Renal pelvis (tissue), 12 donors: Measurements from ENCODE around the gene CCDC154. TPM values are rescaled to one million over a fixed set of nuclear protein-coding genes. Genes with fewer than 3 reads are reported as not detected.
"Not testable (repeated sequence)": the region's sequence is repeated elsewhere in the genome, so short reads cannot be mapped to it uniquely, and the experiment has no call there.

Experiments used
- DNase-seq: peaks from one replicate; pipeline ENCODE4 v3.0.0-alpha.2; 2013
- long read RNA-seq, 16 experiments: transcript quantifications; one replicate each; lab custom pipeline, GENCODE V29; 2026
- polyA plus RNA-seq, 3 donors: library from polyadenylated mRNA; unstranded; fragments of 120-200 nt; gene quantifications; one replicate each; pipeline ENCODE4 v1.2.1, GENCODE V29; 2013; ENCODE audit not compliant: insufficient read length in 3 of 3

CCDC154 gene
- 1 to 10 TPM; 2.3 to 4.4 (median 3.9) TPM for polyA plus RNA-seq
- long read RNA-seq, donor 1, partial matches to known transcripts: 5 of 5 reads
- long read RNA-seq, donor 1, other reads (novel, unspliced or antisense): 0 of 5 reads
- long read RNA-seq, donor 2: 0 reads
- long read RNA-seq, donor 3: 0 reads
- long read RNA-seq, donor 4: 0 reads
- long read RNA-seq, donor 5: 0 reads
- long read RNA-seq, donor 6: 0 reads
- long read RNA-seq, donor 7: 0 reads
- long read RNA-seq, donor 8: 0 reads
- long read RNA-seq, donor 9: 0 reads
- long read RNA-seq, donor 10: 0 reads
- long read RNA-seq, donor 11: 0 reads
- long read RNA-seq, donor 12: 0 reads
- long read RNA-seq, donor 13: 0 reads
- long read RNA-seq, donor 14: 0 reads
- long read RNA-seq, donor 15: 0 reads
- long read RNA-seq, donor 16: 0 reads

DNA sequence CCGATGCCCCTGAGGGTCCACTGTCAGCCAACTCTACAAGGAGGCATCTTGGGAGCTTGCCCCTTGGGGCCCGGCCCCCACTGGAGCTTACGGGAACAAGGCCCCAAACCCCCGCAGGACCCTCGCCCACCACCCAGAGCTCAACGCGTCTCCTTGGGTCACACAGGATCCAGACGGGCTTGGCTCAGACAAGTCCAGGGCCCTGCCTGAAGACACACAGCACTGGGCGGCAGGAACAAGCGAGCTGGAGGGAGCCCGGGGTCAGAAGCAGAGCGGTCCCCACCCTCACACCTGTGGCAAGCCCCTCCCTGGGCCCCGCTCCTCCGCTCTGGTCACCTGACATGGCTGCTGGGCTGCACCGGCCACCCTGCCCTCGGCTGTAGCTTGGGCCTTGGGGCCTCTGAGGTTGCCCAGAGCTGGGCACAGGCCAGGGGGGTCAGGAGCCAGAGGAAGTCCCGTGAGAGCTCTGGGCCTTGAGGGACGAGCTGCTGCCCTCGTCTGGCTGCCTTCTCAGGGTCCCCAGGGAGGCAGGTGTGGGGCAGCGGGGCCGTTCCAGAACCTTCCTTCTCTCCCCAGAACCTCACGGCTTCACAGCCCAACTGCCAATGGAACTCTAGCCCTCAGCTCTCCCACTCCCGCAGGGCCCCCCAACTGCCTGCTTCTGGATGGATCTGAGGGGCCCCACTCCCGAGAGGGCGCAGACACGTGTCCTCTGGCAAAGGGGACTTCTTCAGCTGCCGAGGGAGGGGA, at the start of gene CCDC154:
TSS of gene CCDC154 (minus strand) at position 577 of the 750 bp plus-strand sequence. CDS start at position 343, 234 bp downstream.
- no peak for DNase-seq

DNA sequence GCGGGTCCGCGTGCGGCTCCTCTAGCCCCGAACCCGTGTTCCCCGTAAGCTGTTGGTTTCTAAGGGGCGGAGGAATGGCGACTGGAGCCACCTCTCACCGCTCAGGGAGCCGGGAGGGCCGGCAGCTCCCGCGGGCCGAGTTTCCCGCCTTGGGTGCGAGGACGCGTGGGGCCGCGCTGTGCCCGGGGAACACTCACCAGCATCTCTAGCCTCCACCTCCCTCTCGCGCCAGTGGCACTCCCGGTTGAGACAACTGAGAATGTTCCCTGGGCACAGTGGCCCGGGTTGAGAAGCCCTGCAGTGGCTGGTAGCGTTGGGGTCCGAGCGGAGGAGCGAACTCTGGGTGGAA, 49.4 kb upstream of the CCDC154 start:
- DNase-seq: no peak

DNA sequence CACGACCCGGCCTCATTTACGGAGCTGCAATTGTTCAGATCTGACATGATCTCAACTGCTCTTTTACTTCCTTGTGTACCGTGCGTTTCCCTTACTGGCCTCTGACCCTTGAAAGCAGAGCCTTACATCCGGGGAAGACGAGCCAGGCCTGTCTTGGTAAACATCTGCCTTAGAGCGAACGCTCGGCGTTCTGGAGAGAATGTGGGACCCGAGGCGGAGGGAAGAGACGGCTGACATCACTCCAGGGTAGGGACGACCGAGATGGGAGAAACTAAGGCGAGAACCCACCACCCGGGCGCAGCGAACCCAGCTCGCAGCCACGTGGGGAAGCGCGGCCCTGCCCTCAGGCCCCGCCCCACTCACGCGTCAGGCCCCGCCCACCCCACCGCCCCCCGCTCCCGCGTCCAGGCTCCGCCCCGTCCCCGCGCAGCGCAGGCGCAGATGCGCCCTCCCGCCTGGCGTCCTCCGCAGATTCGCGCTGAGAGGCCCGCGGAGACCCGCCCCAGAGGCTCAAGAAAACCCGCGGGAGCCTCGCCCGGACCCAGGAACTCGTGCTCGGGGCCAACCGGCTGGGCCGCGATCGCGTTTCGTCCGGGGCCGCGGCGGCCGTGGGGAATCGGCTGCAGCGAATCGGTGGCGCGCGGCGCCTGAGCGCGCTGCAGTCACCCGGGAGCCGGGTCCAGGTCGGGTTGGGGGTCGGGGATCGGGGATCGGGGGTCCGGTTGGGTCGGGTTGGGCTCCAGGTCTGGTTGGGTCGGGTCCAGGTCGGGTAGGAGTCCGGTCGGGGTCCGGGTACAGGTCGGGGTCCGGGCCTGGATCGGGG, 48.8 kb upstream of the CCDC154 start, which contains the start of gene TELO2:
TSS of gene TELO2 (plus strand) at position 438 of the 823 bp plus-strand sequence. CDS start 922 bp downstream, outside the sequence.
- peak; percentile 76 for DNase-seq

- no peak for DNase-seq
Measured at GRCh38 chr16:1492082-1492922, 47.9 kb upstream of the CCDC154 start.

DNA sequence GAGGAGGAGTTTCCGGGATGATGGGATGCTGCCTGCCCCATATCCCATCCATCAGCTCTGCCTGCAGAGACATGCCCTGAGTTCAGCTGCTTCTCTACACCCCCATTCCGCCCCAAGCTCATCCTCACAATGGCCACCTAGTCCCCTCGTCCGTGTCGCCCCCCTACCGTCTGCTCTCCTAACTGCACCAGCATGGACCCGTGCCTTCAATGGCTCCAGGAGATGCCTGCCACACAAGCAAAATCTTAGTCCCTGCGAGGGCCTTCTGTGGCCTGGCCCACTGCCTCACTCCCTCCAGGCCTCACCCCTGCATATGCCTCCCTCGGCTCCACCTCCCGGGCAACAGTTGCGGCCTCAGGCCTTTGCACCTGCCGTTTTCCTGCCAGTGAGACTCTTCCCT, 47.0 kb upstream of the CCDC154 start:
- no peak for DNase-seq

- DNase-seq: no peak
Measured at GRCh38 chr16:1489077-1489476, 44.7 kb upstream of the CCDC154 start.

- no peak for DNase-seq
Measured at GRCh38 chr16:1488619-1489018, 44.3 kb upstream of the CCDC154 start, which contains the start of gene PTX4. TSS of gene PTX4 (minus strand) at chr16:1488944. CDS start at chr16:1488909, 35 bp downstream.

DNA sequence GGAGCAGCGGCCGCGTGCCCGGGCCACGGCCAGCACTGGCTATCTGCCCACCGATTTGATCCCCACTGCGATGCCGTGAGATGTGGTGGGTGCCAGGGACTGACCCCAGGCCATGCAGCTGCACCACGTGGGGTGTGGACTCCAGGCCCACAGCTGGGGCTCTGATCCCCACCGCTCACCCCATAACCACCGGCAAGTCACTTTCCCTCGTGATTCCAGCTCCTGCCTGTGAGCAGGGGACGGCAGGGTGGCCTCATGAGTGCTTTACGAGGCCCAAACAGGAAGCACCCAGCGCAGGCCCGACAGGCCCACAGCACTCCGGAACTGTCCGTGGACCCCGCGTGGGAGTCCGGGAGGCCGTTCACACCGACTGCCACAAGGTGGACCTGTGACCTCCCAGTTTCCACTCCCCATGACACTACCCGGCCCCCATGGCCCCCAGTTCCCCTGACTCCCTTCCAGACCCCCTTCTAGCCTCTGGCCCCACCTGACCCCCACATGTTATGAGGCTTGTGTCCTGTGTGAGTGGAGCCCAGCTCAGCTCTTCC, 43.8 kb upstream of the CCDC154 start:
- DNase-seq: no peak

- DNase-seq: no peak
Measured at GRCh38 chr16:1487395-1488053, 43.2 kb upstream of the CCDC154 start.

- no peak for DNase-seq
Measured at GRCh38 chr16:1486551-1487390, 42.4 kb upstream of the CCDC154 start.

DNA sequence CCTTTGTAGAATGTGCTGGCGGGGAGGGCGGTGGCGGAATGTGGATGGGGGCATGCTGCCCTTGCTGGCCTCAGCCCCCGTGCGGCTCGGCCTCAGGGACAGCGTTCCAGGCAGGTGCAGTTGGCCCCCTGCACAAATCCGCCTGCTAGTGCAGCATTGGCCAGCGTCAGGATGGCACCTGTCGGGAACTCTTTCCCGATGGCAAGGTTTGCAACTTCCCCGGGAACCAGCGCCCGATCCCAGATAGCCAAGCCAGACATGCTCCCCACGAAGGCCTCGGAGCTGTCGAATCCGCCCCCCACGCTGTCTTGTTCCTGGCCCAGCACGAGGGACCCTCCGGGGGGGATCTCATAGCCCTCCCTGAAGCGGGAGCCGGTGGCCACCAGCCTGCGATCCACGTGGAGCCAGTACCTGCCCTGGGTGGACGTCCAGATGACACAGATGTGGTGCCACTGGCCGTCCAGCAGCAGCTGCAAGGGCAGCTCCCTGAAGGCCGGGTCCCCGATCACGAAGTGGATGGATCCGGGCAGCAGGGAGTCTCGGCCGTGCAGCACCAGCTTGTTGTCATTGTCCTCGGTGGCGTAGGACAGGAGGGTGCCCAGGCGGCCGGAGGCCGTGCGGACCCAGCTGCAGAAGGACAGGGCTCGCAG, 41.6 kb upstream of the CCDC154 start:
- DNase-seq: no peak

- no peak for DNase-seq
Measured at GRCh38 chr16:1481906-1482835, 37.8 kb upstream of the CCDC154 start.

DNA sequence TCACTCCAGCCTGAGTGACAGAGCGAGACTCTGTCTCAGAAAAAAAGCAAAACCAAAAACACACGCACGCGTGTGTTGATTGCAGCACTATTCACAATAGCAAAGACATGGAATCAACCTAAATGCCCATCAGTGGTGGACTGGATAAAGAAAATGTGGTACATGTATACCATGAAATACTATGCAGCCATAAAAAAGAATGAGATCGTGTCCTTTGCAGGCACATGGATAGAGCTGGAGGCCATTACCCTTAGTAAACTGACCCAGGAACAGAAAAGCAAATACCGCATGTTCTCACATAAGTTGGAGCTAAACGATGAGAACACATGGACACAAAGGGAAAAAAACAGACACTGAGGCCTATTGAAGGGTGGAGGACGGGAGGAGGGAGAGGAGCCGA, 34.6 kb upstream of the CCDC154 start:
- DNase-seq: not testable (repeated sequence)

GRCh38 chr16:1477033-1477432, 32.7 kb upstream of the CCDC154 start:
- DNase-seq: no peak

DNA sequence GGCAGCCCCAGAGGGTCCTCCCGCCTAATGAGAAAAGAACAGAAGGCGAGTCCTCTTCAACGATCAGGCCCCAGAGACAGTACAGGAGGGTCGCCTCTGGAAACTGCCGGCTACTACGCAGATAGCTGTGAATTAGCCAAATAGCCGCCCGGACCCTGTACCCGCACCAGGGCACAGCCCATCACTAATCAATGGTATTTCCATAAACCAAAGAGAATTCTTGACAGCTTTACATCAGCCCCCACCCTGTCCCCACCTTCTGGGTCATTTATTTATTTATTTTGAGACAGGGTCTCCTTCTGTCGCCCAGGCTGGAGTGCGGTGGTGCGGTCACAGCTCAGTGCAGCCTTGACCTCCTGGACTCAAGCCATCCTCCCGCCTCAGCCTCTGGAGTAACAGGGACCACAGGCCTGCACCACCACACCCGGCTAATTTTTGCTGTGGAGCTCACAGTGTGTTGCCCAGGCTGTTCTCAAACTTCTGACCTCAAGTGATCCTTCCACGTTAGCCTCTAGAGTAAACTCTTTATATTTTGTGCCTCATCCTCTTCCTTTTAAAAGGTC, 31.3 kb upstream of the CCDC154 start:
- no peak for DNase-seq

DNA sequence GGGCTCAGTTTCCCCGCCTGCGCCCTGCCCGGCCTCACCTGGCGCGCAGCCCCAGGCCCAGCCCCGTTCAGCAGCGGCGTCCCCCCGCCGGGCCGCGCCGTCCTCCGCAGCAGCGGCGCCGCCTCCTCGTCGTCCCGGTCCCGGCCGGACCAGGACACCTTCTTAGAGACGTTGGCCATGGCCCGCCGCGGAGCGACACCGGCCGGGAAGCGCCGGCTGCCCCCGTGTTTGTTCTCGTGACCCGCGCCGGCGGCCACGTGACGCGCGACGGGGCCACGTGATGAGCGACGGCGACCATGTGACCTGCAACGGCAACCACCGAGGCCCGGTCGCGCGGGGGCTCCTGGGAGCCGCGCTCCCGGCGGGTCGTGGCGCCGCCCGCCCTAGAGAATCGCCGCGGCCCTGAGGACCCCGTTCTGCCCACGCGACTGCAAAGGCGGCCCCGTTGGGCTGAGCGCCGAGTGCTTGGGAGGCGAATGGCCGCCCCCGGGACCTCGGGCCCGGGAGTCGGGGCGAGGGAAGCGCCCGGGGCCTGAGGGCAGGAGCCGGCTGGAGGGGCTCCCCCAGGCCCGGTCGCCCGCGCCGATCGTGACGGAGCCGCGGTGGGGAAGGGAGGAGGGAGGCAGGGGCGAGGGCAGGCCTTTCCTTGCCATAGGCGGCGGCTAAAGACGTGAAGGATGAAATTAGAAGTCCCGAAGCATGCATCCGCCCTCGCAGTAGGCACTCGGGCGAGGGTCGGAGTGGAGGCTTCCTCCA, 30.6 kb upstream of the CCDC154 start, which contains the start of gene CLCN7:
TSS of gene CLCN7 (minus strand) at position 233 of the 756 bp plus-strand sequence. CDS start at position 179, 54 bp downstream.
- peak; percentile 83 for DNase-seq
